ENCODE measurements around the gene E2F6. TPM values are rescaled to one million over a fixed set of nuclear protein-coding genes. Genes with fewer than 3 reads are reported as not detected.
A peak's percentile ranks its signal among the peaks of the same experiment; 100 is the strongest.

E2F6 gene
- total RNA-seq, 1 experiment from 2014 or later, result 14.2 TPM

DNA sequence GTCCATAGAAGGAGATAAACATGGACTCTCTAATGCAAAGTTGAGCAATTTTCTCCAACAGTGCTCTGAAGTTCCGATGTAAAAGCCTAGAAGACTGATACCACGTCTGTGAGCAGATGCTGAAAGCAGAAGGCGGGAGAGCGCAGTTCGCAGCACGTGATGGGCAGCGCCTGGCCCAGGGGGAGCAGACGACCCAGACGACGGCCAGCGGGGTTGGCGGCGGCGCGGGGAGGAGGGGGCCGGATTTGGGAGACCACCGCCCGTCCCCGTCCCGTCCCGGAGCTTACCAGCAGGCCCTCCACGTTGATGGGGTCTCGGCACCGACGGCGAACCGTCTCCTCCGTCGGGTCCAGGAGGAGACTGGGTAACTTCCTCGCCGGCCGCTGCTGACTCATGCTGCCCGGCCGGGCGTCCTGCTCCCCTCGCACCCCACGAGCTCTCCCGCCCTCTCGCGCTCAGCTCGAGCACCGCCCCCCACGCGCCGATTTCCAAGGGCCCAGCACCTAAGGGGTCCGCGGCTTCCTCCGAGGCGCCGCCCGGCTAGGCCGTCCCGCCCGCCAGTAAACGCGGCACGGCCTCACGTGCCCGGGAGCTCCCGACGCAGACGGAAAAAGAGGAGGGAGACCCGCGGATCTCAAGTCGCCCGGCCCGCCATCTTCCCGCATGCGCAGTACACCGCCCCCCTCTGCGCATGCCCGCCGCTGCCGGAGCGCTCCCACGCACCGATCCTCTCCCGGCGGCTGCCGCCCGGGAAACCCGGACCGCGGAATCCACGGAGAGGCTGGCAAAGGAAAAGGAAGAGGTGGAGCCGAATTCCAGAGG lies at the start of gene E2F6 (continued):
- TF ChIP-seq GABPB1 (CRISPR knock-in tag; IDR thresholded peaks at IDR 0.05) (peak; percentile 64), FOXP1 (CRISPR knock-in tag; IDR thresholded peaks at IDR 0.05; ENCODE audit: borderline replicate concordance) (peak; percentile 100), TCF7 (CRISPR knock-in tag; IDR thresholded peaks at IDR 0.05; ENCODE audit: low read depth) (peak; percentile 96), PRRX2 (CRISPR knock-in tag; IDR thresholded peaks at IDR 0.05) (no peak), SMAD4 (CRISPR knock-in tag; IDR thresholded peaks at IDR 0.05) (peak; percentile 85), FOXJ3 (CRISPR knock-in tag; IDR thresholded peaks at IDR 0.05; ENCODE audit: borderline replicate concordance) (peak; percentile 96), ESRRA (CRISPR knock-in tag; IDR thresholded peaks at IDR 0.05; ENCODE audit: borderline replicate concordance) (peak; percentile 97), ZBTB21 (CRISPR knock-in tag; IDR thresholded peaks at IDR 0.05; ENCODE audit: borderline replicate concordance) (peak; percentile 80; the same call in 1 of the 2 replicates), ATF1 (CRISPR knock-in tag; IDR thresholded peaks at IDR 0.05) (peak; percentile 95)
- TF ChIP-seq, protein P1, sequence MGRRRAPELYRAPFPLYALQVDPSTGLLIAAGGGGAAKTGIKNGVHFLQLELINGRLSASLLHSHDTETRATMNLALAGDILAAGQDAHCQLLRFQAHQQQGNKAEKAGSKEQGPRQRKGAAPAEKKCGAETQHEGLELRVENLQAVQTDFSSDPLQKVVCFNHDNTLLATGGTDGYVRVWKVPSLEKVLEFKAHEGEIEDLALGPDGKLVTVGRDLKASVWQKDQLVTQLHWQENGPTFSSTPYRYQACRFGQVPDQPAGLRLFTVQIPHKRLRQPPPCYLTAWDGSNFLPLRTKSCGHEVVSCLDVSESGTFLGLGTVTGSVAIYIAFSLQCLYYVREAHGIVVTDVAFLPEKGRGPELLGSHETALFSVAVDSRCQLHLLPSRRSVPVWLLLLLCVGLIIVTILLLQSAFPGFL (CRISPR knock-in tag; IDR thresholded peaks at IDR 0.05; ENCODE audit: borderline replicate concordance), result peak; percentile 89
- TF ChIP-seq, protein P2, sequence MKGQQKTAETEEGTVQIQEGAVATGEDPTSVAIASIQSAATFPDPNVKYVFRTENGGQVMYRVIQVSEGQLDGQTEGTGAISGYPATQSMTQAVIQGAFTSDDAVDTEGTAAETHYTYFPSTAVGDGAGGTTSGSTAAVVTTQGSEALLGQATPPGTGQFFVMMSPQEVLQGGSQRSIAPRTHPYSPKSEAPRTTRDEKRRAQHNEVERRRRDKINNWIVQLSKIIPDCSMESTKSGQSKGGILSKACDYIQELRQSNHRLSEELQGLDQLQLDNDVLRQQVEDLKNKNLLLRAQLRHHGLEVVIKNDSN (CRISPR knock-in tag; IDR thresholded peaks at IDR 0.05), result peak; percentile 90
- TF ChIP-seq, protein P3, sequence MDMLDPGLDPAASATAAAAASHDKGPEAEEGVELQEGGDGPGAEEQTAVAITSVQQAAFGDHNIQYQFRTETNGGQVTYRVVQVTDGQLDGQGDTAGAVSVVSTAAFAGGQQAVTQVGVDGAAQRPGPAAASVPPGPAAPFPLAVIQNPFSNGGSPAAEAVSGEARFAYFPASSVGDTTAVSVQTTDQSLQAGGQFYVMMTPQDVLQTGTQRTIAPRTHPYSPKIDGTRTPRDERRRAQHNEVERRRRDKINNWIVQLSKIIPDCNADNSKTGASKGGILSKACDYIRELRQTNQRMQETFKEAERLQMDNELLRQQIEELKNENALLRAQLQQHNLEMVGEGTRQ (CRISPR knock-in tag; IDR thresholded peaks at IDR 0.05), result peak; percentile 81
- TF ChIP-seq, protein P4, sequence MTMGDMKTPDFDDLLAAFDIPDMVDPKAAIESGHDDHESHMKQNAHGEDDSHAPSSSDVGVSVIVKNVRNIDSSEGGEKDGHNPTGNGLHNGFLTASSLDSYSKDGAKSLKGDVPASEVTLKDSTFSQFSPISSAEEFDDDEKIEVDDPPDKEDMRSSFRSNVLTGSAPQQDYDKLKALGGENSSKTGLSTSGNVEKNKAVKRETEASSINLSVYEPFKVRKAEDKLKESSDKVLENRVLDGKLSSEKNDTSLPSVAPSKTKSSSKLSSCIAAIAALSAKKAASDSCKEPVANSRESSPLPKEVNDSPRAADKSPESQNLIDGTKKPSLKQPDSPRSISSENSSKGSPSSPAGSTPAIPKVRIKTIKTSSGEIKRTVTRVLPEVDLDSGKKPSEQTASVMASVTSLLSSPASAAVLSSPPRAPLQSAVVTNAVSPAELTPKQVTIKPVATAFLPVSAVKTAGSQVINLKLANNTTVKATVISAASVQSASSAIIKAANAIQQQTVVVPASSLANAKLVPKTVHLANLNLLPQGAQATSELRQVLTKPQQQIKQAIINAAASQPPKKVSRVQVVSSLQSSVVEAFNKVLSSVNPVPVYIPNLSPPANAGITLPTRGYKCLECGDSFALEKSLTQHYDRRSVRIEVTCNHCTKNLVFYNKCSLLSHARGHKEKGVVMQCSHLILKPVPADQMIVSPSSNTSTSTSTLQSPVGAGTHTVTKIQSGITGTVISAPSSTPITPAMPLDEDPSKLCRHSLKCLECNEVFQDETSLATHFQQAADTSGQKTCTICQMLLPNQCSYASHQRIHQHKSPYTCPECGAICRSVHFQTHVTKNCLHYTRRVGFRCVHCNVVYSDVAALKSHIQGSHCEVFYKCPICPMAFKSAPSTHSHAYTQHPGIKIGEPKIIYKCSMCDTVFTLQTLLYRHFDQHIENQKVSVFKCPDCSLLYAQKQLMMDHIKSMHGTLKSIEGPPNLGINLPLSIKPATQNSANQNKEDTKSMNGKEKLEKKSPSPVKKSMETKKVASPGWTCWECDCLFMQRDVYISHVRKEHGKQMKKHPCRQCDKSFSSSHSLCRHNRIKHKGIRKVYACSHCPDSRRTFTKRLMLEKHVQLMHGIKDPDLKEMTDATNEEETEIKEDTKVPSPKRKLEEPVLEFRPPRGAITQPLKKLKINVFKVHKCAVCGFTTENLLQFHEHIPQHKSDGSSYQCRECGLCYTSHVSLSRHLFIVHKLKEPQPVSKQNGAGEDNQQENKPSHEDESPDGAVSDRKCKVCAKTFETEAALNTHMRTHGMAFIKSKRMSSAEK (CRISPR knock-in tag; IDR thresholded peaks at IDR 0.05; ENCODE audit: borderline replicate concordance), result no peak
- TF ChIP-seq, protein P5, sequence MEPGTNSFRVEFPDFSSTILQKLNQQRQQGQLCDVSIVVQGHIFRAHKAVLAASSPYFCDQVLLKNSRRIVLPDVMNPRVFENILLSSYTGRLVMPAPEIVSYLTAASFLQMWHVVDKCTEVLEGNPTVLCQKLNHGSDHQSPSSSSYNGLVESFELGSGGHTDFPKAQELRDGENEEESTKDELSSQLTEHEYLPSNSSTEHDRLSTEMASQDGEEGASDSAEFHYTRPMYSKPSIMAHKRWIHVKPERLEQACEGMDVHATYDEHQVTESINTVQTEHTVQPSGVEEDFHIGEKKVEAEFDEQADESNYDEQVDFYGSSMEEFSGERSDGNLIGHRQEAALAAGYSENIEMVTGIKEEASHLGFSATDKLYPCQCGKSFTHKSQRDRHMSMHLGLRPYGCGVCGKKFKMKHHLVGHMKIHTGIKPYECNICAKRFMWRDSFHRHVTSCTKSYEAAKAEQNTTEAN (CRISPR knock-in tag; IDR thresholded peaks at IDR 0.05), result peak; percentile 98

DNA sequence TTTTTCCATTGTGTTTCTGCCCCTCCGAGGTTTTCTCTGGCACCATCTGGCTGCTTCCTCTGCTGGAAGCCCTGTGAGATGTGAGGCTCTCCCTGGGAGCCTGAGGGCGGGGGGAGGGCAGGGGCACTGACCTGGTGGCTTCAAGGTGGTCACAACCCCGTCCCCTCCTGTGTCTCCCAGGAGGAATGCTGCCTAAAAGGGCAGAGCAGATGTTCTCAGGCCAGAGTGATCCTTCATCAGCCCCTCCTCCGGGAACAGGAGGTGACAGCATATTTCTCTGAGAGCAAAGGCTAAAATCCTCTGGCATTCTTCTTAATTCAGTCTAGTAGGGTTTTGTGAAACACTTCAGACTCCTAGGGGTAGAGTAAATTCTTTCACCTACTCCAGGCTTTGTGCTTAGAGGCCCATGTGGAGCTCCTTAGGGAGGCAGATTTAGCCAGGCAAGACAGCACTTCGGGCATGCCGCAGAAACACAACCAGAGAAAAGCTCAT lies 49.6 kb upstream of the E2F6 start:
- DNase-seq (ENCODE audit: low spot score) (no peak), ATAC-seq (peak; percentile 27; the same call in 1 of the 2 replicates)
- H3K27me3 Mint-ChIP-seq (ENCODE audit: low read depth), result no peaks in the 10 kb centered on the region
- TF ChIP-seq, protein P6, sequence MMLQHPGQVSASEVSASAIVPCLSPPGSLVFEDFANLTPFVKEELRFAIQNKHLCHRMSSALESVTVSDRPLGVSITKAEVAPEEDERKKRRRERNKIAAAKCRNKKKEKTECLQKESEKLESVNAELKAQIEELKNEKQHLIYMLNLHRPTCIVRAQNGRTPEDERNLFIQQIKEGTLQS (CRISPR knock-in tag; conservative IDR thresholded peaks at IDR 0.05), result no peak
- TF ChIP-seq, protein P7, sequence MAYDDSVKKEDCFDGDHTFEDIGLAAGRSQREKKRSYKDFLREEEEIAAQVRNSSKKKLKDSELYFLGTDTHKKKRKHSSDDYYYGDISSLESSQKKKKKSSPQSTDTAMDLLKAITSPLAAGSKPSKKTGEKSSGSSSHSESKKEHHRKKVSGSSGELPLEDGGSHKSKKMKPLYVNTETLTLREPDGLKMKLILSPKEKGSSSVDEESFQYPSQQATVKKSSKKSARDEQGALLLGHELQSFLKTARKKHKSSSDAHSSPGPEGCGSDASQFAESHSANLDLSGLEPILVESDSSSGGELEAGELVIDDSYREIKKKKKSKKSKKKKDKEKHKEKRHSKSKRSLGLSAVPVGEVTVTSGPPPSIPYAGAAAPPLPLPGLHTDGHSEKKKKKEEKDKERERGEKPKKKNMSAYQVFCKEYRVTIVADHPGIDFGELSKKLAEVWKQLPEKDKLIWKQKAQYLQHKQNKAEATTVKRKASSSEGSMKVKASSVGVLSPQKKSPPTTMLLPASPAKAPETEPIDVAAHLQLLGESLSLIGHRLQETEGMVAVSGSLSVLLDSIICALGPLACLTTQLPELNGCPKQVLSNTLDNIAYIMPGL (CRISPR knock-in tag; IDR thresholded peaks at IDR 0.05), result no peak
- TF ChIP-seq MXD4 (CRISPR knock-in tag; IDR thresholded peaks at IDR 0.05; ENCODE audit: borderline replicate concordance), result no peak
- TF ChIP-seq ZNF423 (CRISPR knock-in tag; IDR thresholded peaks at IDR 0.05), result peak; percentile 69
- TF ChIP-seq, protein P8, sequence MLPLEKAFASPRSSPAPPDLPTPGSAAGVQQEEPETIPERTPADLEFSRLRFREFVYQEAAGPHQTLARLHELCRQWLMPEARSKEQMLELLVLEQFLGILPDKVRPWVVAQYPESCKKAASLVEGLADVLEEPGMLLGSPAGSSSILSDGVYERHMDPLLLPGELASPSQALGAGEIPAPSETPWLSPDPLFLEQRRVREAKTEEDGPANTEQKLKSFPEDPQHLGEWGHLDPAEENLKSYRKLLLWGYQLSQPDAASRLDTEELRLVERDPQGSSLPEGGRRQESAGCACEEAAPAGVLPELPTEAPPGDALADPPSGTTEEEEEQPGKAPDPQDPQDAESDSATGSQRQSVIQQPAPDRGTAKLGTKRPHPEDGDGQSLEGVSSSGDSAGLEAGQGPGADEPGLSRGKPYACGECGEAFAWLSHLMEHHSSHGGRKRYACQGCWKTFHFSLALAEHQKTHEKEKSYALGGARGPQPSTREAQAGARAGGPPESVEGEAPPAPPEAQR (CRISPR knock-in tag; IDR thresholded peaks at IDR 0.05), result no peak
- H3K4me3 Mint-ChIP-seq, result no peak overlapping the region
- H3K27ac Mint-ChIP-seq, result no peak overlapping the region
- peaks cover 62% of the 10 kb centered on the region for H3K4me1 Mint-ChIP-seq
- CTCF ChIA-PET, result interaction anchor here (1.0 to 2.2 kb wide), 3 partner anchors 19 to 66 kb away, joined by 3 to 12 read pairs (median 5); partner anchors contain the start of gene GREB1
- H3K9me3 Mint-ChIP-seq, result peaks cover 12% of the 10 kb centered on the region
- H3K36me3 Mint-ChIP-seq, result peaks cover 2% of the 10 kb centered on the region; the same call in 1 of the 2 replicates
- POLR2A ChIA-PET, result no interaction called here
